Tibial artery (tissue), 4 donors: Measurements from ENCODE around the gene SETD6.

Experiments
- DNase-seq, 2 donors: peaks; one replicate each; pipeline ENCODE4 v3.0.0-alpha.2; 2019
- H3K27ac ChIP-seq, 2 donors: fragments of 200-600 bp; sonication (generic) in 1 of 2; 1 replicate in 1 of 2; 2 replicates in 1 of 2; pipeline ENCODE4 v1.5.1; 2018 to 2019; ENCODE audit warnings: mild to moderate bottlenecking in 1 of 2
- H3K27me3 ChIP-seq, 2 donors: fragments of 200-600 bp; sonication (generic) in 1 of 2; one replicate each; pipeline versions ENCODE4 v1.5.1 to v1.6.0; 2016 to 2019
- H3K36me3 ChIP-seq, 3 donors: fragments of 200-600 bp; sonication (generic) in 2 of 3; one replicate each; pipeline ENCODE4 v1.5.1; 2016 to 2019; ENCODE audit warnings: mild to moderate bottlenecking in 2 of 3
- H3K4me1 ChIP-seq, 4 donors: fragments of 200-600 bp; sonication (generic) in 2 of 4; 1 replicate in 3 of 4; 2 replicates in 1 of 4; pipeline ENCODE4 v1.5.1; 2016 to 2019
- H3K4me3 ChIP-seq, 2 donors: fragments of 200-600 bp; sonication (generic) in 1 of 2; 1 replicate in 1 of 2; 2 replicates in 1 of 2; pipeline ENCODE4 v1.5.1; 2018 to 2019; ENCODE audit warnings: mild to moderate bottlenecking in 2 of 2
- H3K9me3 ChIP-seq, 3 donors: fragments of 200-600 bp; sonication (generic) in 1 of 3; one replicate each; pipeline ENCODE4 v1.5.1; 2016 to 2019
- CTCF ChIP-seq, 2 experiments: fragments of 200-600 bp in 1 of 2; fragments of 450-650 bp in 1 of 2; IDR thresholded peaks; one replicate each; pipeline ENCODE4 v1.5.1; 2017 to 2019; ENCODE audit warnings: antibody characterized with exemption in 2 of 2, mild to moderate bottlenecking in 1 of 2, moderate library complexity in 1 of 2
- intact Hi-C: fragments of 100-400 bp; cut with DNase I; formaldehyde crosslinking; loops from one replicate; pipeline ENCODE4 v1.15.0; 2023; ENCODE audit warnings: low total_unique reads

The SETD6 gene

DNA sequence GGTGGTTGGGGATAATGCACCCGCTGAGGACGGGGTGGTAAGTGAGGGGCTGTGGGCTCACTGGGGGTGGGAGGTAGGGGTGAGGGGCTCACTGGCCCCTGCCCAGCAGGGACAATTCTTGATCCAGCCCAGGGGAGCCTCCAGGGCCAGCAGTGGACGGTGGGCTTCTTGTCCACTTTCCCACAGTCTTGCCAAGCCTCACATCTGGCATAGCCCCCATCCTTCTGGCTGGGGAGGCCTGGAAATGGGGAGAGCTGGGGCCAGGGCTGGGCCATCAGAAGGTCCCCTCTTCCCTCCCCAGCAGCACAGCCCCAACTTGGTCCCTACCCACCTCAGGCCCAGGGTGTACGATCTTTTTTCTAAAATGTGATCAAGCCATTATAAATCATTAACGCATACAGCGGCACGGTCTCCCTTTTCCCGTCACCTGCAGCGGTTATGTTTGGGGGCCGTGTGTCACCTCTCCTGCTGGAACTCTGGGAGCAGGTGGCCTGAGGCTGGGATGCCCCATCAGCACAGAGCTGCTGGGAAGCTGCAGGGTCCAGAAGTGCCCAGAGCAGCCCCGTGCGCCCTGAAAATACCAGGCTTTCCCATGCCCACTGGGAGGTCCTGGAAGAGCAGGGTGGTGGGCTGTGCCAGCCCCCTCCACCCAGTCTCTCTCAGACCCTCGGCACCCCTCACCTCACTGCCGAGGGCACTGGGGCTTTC lies 7.2 kb upstream of the SETD6 start:
- Histone ChIP-seq H3K27me3 (peaks cover 0 to 35% of the 10 kb centered on the region in 2 donors), H3K4me3 (no peak overlapping the region), H3K36me3 (no peaks in the 10 kb centered on the region), H3K9me3 (no peaks in the 10 kb centered on the region), H3K27ac (no peak overlapping the region), H3K4me1 (no peaks in the 10 kb centered on the region)
- peak in 1 of 2 donors; percentile 60 for DNase-seq
- no peak for TF ChIP-seq CTCF (IDR thresholded peaks at IDR 0.05)
- intact Hi-C loops: loop anchor here (10.0 kb wide), 1 partner anchor 247 kb away; no protein-coding TSS in a partner anchor

GRCh38 chr16:58508671-58509251 lies 6.6 kb upstream of the SETD6 start:
- Histone ChIP-seq H3K27me3 (peaks cover 0 to 28% of the 10 kb centered on the region in 2 donors), H3K27ac (no peak overlapping the region), H3K4me3 (no peak overlapping the region), H3K36me3 (no peaks in the 10 kb centered on the region), H3K9me3 (no peaks in the 10 kb centered on the region), H3K4me1 (no peaks in the 10 kb centered on the region)
- no peak for TF ChIP-seq CTCF (IDR thresholded peaks at IDR 0.05)
- no peak for DNase-seq
- intact Hi-C loops: loop anchor here (10.0 kb wide), 1 partner anchor 246 kb away; no protein-coding TSS in a partner anchor

DNA sequence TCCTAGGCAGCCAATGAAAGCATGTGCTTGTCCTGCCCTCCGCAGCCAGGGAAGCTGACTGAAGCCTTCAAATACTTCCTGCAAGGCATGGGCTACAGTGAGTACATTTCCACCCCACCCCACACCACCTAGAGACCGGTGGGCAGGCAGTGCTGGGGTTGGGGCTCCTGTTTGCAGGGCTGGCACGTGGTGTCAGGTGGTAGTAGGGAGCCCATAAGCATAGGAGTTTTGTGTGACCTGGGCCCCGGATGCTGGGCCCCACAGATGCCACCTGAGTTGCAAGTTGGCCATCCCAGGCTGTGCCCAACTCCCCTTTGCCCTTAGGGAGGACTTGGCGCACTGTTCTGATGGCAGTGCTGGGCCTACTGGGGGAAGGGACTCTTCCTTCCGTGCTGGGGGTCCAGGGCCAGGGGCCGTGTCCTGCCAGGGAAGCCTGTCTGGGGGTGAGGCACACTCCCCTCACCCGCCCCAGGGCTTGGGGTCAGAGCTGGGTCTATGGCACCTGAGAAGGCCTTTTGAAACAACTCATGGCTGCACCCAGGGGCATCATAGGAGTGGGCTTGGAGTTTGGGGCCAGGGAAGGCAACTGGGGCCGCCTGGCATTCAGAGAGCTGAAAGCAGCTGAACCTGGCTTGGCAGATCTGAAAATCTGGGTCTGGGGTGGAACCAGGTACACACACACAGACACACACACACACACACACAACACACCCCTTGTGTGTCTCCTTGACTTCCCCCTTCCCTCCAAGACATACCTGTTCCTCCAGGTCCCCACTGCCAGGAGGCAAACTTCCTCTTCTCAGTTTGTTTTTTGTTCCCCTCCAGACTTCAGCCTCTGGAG lies 5.8 kb upstream of the SETD6 start:
- no peak for TF ChIP-seq CTCF (IDR thresholded peaks at IDR 0.05)
- Histone ChIP-seq H3K27me3 (peaks cover 0 to 22% of the 10 kb centered on the region in 2 donors), H3K9me3 (no peaks in the 10 kb centered on the region), H3K27ac (no peak overlapping the region), H3K4me3 (no peak overlapping the region), H3K36me3 (no peaks in the 10 kb centered on the region), H3K4me1 (peaks cover 0 to 3% (median 1%) of the 10 kb centered on the region in 4 donors)
- peak in 1 of 2 donors; percentile 54 for DNase-seq
- intact Hi-C loops: loop anchor here (5.0 to 10.0 kb wide), 2 partner anchors 153 to 245 kb away; no protein-coding TSS in a partner anchor

DNA sequence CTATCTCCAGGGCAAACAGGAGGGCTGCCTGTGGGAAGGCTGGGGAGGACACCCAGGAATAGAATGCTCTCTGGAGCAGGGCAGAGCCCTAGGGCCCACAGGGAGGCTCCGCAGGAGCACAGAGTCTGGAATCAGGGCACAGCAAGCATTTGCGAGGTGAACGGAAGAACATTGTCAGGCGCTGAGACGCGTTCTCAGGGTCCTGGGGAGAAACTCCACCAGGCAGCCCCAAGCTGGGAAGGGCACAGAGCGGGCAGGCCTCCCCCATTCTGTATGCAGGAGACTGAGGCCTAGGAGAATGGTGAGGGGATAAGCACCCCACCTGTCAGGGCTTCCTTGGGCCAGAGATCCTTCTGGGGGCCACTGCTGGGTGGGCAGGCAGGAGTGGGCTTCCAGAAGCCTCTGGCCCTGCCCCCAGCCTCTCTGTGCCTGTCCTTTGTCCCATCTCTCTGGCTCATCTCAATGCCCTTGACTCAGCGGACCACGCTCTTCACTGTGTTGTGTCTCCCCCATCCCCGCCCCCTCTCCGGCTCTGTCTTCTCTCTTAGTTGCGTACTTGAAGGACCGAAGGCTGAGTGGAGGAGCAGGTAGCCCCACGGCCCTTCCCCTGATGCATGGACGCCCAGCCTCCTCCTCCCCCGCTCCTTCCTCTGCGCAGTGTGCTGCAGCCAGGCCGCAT lies 5.1 kb upstream of the SETD6 start:
- H3K4me3 ChIP-seq: no peak overlapping the region
- peak in 1 of 2 donors; percentile 55 for DNase-seq
- TF ChIP-seq CTCF (IDR thresholded peaks at IDR 0.05): no peak

More for the DNA sequence above, 5.1 kb upstream of the SETD6 start:
- H3K27me3 ChIP-seq: peaks cover 0 to 21% of the 10 kb centered on the region in 2 donors
- H3K27ac ChIP-seq: no peak overlapping the region
- intact Hi-C loops: loop anchor here (5.0 kb wide), 1 partner anchor 152 kb away; no protein-coding TSS in a partner anchor
- peaks cover 0 to 9% (median 4%) of the 10 kb centered on the region in 4 donors for H3K4me1 ChIP-seq
- H3K36me3 ChIP-seq: no peaks in the 10 kb centered on the region
- no peaks in the 10 kb centered on the region for H3K9me3 ChIP-seq
